K562 (cell line): ENCODE results near the gene RGS6.

Experiments
- ATF1 ChIP-seq, 2 experiments: fragments of 450-650 bp in 1 of 2; IDR thresholded peaks; 2 replicates each; pipeline ENCODE4 v1.6.1; 2016; ENCODE audit warnings: missing compliant biosample characterization in 1 of 2, missing genetic modification characterization in 1 of 2
- FOXA1 ChIP-seq: fragments of 450-650 bp; IDR thresholded peaks from 2 replicates; pipeline ENCODE4 v1.6.1; 2016; ENCODE audit warnings: mild to moderate bottlenecking, borderline replicate concordance
- JUN ChIP-seq, 2 experiments: sonication (generic) in 1 of 2; formaldehyde crosslinking in 1 of 2; IDR thresholded peaks; 2 replicates each; pipeline versions ENCODE4 v1.6.1 to v1.8.0; 2012 to 2022; ENCODE audit warnings: borderline replicate concordance in 2 of 2, mild to moderate bottlenecking in 2 of 2, improper control_type of control experiment in 1 of 2, low read depth in 1 of 2, low read length in 1 of 2, missing genetic modification reagents in 1 of 2
- POLR2AphosphoS5 ChIP-seq: IDR thresholded peaks from 2 replicates; pipeline ENCODE4 v1.6.1; 2011; ENCODE audit warnings: mild to moderate bottlenecking, low read depth, low read length, moderate library complexity; ENCODE audit not compliant: control insufficient read depth, insufficient read depth
- SMAD1 ChIP-seq: fragments of 150-350 bp; IDR thresholded peaks from 2 replicates; pipeline ENCODE4 v1.6.1; 2014; ENCODE audit warnings: low read length, low read depth; ENCODE audit not compliant: partially characterized antibody
- SRF ChIP-seq, 2 experiments: fragments of 250-450, 450-650 bp in 1 of 2; sonication (Bioruptor Pico) in 1 of 2; sonication (generic) in 1 of 2; formaldehyde crosslinking; IDR thresholded peaks; 2 replicates each; pipeline versions ENCODE4 v1.5.0 to v1.5.1; 2020 to 2022; ENCODE audit warnings: mild to moderate bottlenecking in 1 of 2, missing genetic modification reagents in 1 of 2
- ZC3H11A ChIP-seq: IDR thresholded peaks from 2 replicates; pipeline ENCODE4 v1.6.1; 2012; ENCODE audit warnings: low read depth, low read length, improper control_type of control experiment
- ZNF165 ChIP-seq: fragments of 250-450 bp; sonication (Bioruptor Pico); IDR thresholded peaks from 2 replicates; pipeline ENCODE4 v1.4.0; 2020; ENCODE audit warnings: borderline replicate concordance
- ZNF274 ChIP-seq: IDR thresholded peaks from 2 replicates; pipeline ENCODE4 v1.6.1; 2011; ENCODE audit warnings: low read depth, mild to moderate bottlenecking, low read length, moderate library complexity, borderline replicate concordance
- TF ChIP-seq, protein P1 (sequence below): fragments of 450-650 bp; formaldehyde crosslinking; IDR thresholded peaks from 2 replicates; pipeline ENCODE4 v1.4.0; 2020; ENCODE audit warnings: mild to moderate bottlenecking
- TF ChIP-seq, protein P2 (sequence below): fragments of 200-800 bp; sonication (Bioruptor generic); IDR thresholded peaks from 2 replicates; pipeline ENCODE4 v1.6.1; 2016; ENCODE audit warnings: missing genetic modification characterization, missing compliant biosample characterization
- TF ChIP-seq, protein P3 (sequence below): fragments of 250-450 bp; sonication (Bioruptor Pico); IDR thresholded peaks from 2 replicates; pipeline ENCODE4 v1.4.0; 2020

DNA sequence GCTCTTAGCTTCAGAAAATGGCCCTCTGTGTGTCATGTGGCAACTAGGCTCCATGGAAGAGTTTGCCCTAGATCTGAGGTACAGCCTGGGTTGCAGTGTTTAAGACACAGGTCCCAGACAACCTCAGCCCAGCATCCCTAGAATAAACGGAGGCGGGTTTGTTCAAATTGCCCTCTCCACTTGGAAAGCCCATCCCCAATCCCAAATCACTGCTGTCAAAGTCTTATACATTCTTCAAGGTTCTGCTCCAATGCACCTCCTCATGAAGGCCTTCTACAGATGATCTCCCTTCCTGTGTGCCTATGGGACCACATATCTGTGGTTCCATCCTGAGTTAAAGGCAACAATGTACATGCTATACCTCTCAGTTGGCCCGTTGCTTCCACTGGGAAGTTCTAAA lies 671.9 kb downstream of the RGS6 start:
- TF ChIP-seq POLR2AphosphoS5: no peak
- no peak for TF ChIP-seq SRF (CRISPR knock-in tag; IDR thresholded peaks at IDR 0.05)
- TF ChIP-seq ZNF274: no peak
- no peak for TF ChIP-seq FOXA1
- no peak for TF ChIP-seq JUN (IDR thresholded peaks at IDR 0.05; ENCODE audit: borderline replicate concordance, low read depth, low read length)
- no peak for TF ChIP-seq JUN (CRISPR knock-in tag; IDR thresholded peaks at IDR 0.05; ENCODE audit: borderline replicate concordance)
- TF ChIP-seq ATF1 (CRISPR knock-in tag; IDR thresholded peaks at IDR 0.05): no peak
- no peak for TF ChIP-seq ATF1 (tag; IDR thresholded peaks at IDR 0.05)
- TF ChIP-seq, protein P1, sequence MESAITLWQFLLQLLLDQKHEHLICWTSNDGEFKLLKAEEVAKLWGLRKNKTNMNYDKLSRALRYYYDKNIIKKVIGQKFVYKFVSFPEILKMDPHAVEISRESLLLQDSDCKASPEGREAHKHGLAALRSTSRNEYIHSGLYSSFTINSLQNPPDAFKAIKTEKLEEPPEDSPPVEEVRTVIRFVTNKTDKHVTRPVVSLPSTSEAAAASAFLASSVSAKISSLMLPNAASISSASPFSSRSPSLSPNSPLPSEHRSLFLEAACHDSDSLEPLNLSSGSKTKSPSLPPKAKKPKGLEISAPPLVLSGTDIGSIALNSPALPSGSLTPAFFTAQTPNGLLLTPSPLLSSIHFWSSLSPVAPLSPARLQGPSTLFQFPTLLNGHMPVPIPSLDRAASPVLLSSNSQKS: no peak
- TF ChIP-seq, protein P2, sequence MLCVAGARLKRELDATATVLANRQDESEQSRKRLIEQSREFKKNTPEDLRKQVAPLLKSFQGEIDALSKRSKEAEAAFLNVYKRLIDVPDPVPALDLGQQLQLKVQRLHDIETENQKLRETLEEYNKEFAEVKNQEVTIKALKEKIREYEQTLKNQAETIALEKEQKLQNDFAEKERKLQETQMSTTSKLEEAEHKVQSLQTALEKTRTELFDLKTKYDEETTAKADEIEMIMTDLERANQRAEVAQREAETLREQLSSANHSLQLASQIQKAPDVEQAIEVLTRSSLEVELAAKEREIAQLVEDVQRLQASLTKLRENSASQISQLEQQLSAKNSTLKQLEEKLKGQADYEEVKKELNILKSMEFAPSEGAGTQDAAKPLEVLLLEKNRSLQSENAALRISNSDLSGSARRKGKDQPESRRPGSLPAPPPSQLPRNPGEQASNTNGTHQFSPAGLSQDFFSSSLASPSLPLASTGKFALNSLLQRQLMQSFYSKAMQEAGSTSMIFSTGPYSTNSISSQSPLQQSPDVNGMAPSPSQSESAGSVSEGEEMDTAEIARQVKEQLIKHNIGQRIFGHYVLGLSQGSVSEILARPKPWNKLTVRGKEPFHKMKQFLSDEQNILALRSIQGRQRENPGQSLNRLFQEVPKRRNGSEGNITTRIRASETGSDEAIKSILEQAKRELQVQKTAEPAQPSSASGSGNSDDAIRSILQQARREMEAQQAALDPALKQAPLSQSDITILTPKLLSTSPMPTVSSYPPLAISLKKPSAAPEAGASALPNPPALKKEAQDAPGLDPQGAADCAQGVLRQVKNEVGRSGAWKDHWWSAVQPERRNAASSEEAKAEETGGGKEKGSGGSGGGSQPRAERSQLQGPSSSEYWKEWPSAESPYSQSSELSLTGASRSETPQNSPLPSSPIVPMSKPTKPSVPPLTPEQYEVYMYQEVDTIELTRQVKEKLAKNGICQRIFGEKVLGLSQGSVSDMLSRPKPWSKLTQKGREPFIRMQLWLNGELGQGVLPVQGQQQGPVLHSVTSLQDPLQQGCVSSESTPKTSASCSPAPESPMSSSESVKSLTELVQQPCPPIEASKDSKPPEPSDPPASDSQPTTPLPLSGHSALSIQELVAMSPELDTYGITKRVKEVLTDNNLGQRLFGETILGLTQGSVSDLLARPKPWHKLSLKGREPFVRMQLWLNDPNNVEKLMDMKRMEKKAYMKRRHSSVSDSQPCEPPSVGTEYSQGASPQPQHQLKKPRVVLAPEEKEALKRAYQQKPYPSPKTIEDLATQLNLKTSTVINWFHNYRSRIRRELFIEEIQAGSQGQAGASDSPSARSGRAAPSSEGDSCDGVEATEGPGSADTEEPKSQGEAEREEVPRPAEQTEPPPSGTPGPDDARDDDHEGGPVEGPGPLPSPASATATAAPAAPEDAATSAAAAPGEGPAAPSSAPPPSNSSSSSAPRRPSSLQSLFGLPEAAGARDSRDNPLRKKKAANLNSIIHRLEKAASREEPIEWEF: no peak
- no peak for TF ChIP-seq ZC3H11A
- TF ChIP-seq SMAD1: no peak
- TF ChIP-seq ZNF165 (CRISPR knock-in tag): no peak
- TF ChIP-seq, protein P3, sequence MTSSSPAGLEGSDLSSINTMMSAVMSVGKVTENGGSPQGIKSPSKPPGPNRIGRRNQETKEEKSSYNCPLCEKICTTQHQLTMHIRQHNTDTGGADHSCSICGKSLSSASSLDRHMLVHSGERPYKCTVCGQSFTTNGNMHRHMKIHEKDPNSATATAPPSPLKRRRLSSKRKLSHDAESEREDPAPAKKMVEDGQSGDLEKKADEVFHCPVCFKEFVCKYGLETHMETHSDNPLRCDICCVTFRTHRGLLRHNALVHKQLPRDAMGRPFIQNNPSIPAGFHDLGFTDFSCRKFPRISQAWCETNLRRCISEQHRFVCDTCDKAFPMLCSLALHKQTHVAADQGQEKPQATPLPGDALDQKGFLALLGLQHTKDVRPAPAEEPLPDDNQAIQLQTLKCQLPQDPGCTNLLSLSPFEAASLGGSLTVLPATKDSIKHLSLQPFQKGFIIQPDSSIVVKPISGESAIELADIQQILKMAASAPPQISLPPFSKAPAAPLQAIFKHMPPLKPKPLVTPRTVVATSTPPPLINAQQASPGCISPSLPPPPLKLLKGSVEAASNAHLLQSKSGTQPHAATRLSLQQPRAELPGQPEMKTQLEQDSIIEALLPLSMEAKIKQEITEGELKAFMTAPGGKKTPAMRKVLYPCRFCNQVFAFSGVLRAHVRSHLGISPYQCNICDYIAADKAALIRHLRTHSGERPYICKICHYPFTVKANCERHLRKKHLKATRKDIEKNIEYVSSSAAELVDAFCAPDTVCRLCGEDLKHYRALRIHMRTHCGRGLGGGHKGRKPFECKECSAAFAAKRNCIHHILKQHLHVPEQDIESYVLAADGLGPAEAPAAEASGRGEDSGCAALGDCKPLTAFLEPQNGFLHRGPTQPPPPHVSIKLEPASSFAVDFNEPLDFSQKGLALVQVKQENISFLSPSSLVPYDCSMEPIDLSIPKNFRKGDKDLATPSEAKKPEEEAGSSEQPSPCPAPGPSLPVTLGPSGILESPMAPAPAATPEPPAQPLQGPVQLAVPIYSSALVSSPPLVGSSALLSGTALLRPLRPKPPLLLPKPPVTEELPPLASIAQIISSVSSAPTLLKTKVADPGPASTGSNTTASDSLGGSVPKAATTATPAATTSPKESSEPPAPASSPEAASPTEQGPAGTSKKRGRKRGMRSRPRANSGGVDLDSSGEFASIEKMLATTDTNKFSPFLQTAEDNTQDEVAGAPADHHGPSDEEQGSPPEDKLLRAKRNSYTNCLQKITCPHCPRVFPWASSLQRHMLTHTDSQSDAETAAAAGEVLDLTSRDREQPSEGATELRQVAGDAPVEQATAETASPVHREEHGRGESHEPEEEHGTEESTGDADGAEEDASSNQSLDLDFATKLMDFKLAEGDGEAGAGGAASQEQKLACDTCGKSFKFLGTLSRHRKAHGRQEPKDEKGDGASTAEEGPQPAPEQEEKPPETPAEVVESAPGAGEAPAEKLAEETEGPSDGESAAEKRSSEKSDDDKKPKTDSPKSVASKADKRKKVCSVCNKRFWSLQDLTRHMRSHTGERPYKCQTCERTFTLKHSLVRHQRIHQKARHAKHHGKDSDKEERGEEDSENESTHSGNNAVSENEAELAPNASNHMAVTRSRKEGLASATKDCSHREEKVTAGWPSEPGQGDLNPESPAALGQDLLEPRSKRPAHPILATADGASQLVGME (CRISPR knock-in tag): no peak
